ENCODE results near the gene BCAN.
A peak's percentile ranks its signal among the peaks of the same experiment; 100 is the strongest.

BCAN gene

DNA sequence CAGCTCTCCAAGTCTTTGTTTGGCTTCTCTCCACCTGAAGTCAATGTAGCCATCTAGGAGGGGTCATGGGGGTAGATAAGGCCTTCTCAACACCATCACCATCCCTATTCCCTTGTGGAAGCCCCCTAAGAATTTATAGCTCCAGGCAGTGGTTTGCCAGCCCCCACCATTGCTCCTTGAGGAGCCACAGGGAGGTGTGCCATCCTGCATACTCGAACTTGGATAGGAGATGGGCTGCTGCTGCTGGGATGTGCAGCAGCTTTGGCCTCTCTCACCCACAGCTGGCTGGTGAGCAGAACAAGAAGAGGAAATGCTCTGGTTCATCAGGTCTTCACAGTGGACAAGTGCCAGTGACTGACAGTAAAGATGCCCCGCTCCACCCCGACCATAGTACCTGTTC lies 45.5 kb upstream of the BCAN start:
- no peak for TF ChIP-seq CTCF (IDR thresholded peaks at IDR 0.05; ENCODE audit: low read depth, low read length)
- H3K4me3 ChIP-seq (ENCODE audit: low read depth, low read length) = no peak overlapping the region

DNA sequence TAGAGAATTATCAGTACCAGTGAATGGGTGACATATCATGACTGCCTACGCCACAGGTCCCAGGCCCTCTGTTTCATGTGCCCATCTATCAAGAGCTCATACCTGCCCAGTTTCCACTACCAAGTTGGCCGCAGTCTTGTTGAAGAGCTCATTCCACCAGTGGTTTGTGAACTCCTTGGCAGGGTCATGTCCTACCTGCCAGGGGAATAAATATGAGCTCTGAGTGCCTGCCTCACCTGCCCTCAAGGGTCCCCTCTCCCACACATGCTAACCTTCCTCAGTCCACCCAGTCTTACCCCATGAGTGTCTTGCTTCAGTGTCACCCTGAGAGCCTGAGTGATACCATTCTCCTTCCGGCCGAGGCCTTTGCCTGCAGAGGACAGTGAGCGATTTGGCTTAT lies 43.8 kb upstream of the BCAN start:
- no peak overlapping the region for H3K4me3 ChIP-seq (ENCODE audit: low read depth, low read length)
- TF ChIP-seq CTCF (IDR thresholded peaks at IDR 0.05; ENCODE audit: low read depth, low read length) = no peak

DNA sequence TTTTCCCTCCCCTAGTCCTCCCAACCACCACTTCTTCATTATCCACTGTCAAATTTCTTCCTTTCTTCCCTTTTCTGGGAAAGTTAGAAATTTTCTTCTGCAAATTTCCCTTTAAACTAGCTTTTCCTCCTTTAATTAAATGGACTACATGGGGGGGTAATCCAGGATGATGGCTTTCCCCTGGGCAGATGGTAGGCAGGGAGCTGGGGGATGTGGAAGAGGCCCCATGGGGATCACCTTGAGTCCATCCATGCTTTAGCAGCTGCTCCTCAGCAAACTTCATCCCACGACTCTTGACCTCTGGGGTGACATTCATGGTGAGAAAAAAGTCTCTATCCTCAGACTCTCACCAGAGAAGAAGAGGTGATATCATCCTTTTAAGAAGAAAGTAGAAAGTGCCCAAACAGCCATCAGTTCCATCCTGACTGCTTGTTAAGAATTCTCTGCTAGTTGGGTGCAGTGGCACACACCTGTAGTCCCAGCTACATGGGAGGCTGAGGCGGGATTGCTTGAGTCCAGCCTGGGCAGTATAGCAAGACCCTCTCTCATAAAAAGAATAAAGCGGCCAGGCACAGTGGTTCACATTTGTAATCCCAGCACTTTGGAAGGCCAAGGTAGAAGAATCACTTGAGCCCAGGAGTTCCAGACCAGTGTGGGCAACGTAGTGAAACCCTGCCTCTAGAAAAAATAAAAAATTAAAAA lies 43.0 kb upstream of the BCAN start:
- no peak overlapping the region for H3K4me3 ChIP-seq (ENCODE audit: low read depth, low read length)
- TF ChIP-seq CTCF (IDR thresholded peaks at IDR 0.05; ENCODE audit: low read depth, low read length) = no peak

DNA sequence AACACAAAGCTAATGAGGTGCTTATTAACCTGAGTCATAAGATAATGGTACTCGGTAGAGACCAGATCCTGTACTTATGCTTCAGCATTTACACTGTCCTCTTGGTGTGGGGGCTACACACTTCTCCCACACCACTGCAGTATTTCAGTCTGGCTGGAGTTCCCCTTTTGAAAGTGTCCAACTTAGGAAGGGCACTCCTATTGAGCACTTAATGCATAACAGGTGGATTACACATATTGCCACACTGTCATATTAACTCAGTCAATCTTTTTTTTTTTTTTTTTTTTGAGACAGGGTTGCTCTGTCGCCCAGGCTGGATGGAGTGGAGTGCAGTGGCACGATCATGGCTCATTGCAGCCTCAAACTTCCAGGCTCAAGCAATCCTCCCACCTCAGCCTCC lies 42.1 kb upstream of the BCAN start:
- no peak overlapping the region for H3K4me3 ChIP-seq (ENCODE audit: low read depth, low read length)
- no peak for TF ChIP-seq CTCF (IDR thresholded peaks at IDR 0.05; ENCODE audit: low read depth, low read length)

DNA sequence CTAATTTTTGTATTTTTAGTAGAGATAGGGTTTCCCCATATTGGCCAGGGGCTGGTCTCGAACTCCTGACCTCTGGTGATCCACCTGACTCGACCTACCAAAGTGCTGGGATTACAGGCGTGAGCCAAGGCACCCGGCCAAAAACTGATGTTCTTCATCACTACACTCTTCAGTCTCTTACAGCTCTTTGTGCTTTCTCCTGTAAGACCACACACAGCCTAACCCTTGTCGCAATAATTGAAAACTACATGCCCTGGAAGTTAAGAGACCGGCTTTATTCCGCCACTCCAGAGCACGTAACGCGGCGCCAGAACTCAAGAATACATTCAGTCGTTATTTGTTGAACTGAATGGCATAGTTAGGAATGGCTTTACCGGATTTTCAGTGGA lies 41.2 kb upstream of the BCAN start:
- H3K4me3 ChIP-seq (ENCODE audit: low read depth, low read length) = peak overlapping the region; percentile 97
- no peak for TF ChIP-seq CTCF (IDR thresholded peaks at IDR 0.05; ENCODE audit: low read depth, low read length)

DNA sequence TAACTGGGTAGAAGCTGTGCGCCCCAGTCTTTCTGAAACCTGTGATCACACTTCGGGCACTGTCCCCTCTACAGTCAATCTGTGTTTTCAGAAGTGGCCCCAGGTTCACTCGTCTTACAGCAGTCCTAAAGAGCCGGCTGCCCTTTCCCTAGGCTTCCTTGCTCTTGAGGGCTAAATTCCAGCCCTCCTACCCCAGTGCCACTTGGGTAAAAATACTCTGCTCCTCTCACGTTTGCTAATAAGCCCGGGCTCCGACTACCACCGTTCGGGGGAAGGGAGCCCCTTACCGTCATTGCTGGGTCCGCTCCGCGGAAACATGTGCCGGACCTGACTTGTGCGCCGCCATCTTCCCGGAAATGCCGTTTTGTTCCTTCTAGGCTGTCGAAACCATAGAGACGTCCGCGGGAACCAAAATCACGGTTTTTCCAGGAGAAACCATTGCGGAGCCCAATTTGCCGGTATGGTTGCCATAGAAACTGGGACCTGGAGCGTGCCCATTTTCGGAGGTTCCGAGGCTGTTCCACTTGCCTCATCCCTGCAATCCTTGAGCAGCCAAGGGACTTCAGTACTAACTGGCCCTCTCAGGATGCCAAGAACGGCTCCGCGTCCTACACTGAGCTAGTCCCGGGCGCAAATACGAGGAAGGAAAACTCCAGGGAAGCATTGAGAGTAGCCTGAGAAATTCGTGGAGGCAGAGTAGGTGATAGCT lies 40.6 kb upstream of the BCAN start, which contains the start of gene GPATCH4:
Gene GPATCH4 (minus strand): TSS at position 358 of the 709 bp plus-strand sequence.
- H3K4me3 ChIP-seq (ENCODE audit: low read depth, low read length) = peak within 1 kb of the TSS; percentile 97
- no peak for TF ChIP-seq CTCF (IDR thresholded peaks at IDR 0.05; ENCODE audit: low read depth, low read length)

DNA sequence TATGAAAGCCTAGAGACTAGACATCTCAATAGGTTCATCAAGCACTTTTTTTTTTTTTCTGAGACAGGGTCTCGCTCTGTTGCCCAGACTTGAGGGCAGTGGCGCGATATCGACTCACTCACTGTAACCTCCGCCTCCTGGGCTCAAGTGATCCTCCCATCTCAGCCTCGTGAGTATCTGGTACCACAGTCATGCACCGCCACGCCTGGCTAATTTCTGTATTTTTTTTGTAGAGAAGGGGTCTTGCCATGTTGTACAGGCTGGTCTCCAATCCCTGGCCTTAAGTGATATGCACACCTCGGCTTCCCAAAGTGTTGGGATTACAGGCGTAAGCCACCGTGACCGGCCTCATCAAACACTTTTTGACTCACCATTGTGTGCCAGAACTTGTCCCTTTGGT lies 40.0 kb upstream of the BCAN start:
- H3K4me3 ChIP-seq (ENCODE audit: low read depth, low read length) = peak overlapping the region; percentile 97
- TF ChIP-seq CTCF (IDR thresholded peaks at IDR 0.05; ENCODE audit: low read depth, low read length) = no peak

All from WI38 (cell line).